T-helper 9 cell (primary cell): ENCODE measurements around the gene RBPJL.
A peak's percentile ranks its signal among the peaks of the same experiment; 100 is the strongest.

Experiments
- DNase-seq: peaks from one replicate; pipeline ENCODE4 v3.0.0-alpha.2; 2020
- total RNA-seq, 2 donors: gene quantifications; one replicate each; lab custom pipeline; 2026; lab: John Stamatoyannopoulos, UW

The RBPJL gene
- 0 reads per million in 2 donors for total RNA-seq

- peak; percentile 56 for DNase-seq
These were observed at the start of gene RBPJL for GRCh38 chr20:45306431-45306982. Gene RBPJL, plus strand, starts transcription at chr20:45306840. Its CDS starts 83 bp downstream, at chr20:45306923.

GRCh38 chr20:45257161-45257560 is 49.5 kb upstream of the RBPJL start:
- no peak for DNase-seq

- no peak for DNase-seq
These were observed 48.9 kb upstream of the RBPJL start for GRCh38 chr20:45257711-45258110.

- DNase-seq, result no peak
These were observed 48.4 kb upstream of the RBPJL start for GRCh38 chr20:45258259-45258658.

GRCh38 chr20:45258664-45259063 is 48.0 kb upstream of the RBPJL start:
- no peak for DNase-seq

- no peak for DNase-seq
These were observed 42.9 kb upstream of the RBPJL start for GRCh38 chr20:45263556-45264266.

GRCh38 chr20:45266977-45267376 is 39.7 kb upstream of the RBPJL start:
- no peak for DNase-seq

GRCh38 chr20:45268531-45268930 is 38.1 kb upstream of the RBPJL start:
- DNase-seq, result no peak

- no peak for DNase-seq
These were observed 37.6 kb upstream of the RBPJL start for GRCh38 chr20:45269056-45269455.

- DNase-seq, result no peak
These were observed 36.8 kb upstream of the RBPJL start for GRCh38 chr20:45269754-45270270.

GRCh38 chr20:45275338-45275737 is 31.3 kb upstream of the RBPJL start:
- no peak for DNase-seq

GRCh38 chr20:45279992-45280391 is 26.6 kb upstream of the RBPJL start:
- DNase-seq, result no peak

- DNase-seq, result no peak
These were observed 23.7 kb upstream of the RBPJL start for GRCh38 chr20:45282700-45283550.

- no peak for DNase-seq
These were observed 23.0 kb upstream of the RBPJL start for GRCh38 chr20:45283551-45284057.

GRCh38 chr20:45288376-45288775 is 18.3 kb upstream of the RBPJL start:
- DNase-seq, result no peak

- no peak for DNase-seq
These were observed 17.8 kb upstream of the RBPJL start for GRCh38 chr20:45288860-45289259.

- no peak for DNase-seq
These were observed 16.5 kb upstream of the RBPJL start for GRCh38 chr20:45289942-45290676.

GRCh38 chr20:45290677-45291355 is 15.8 kb upstream of the RBPJL start:
- peak; percentile 47 for DNase-seq

GRCh38 chr20:45291526-45291925 is 15.1 kb upstream of the RBPJL start:
- DNase-seq, result no peak

- no peak for DNase-seq
These were observed 14.3 kb upstream of the RBPJL start for GRCh38 chr20:45292343-45292742.

GRCh38 chr20:45293041-45294002 is 13.3 kb upstream of the RBPJL start:
- peak; percentile 76 for DNase-seq
